KOPT-K1 (cell line): ENCODE data around the gene PDE4C.
A peak's percentile ranks its signal among the peaks of the same experiment; 100 is the strongest.
"Not testable (repeated sequence)": the region's sequence is repeated elsewhere in the genome, so short reads cannot be mapped to it uniquely, and the experiment has no call there.

Source experiments
- H3K27ac ChIP-seq: fragments of 200-600 bp; sonication (generic); 2 replicates; pipeline ENCODE4 v1.5.1; 2016; ENCODE audit warnings: antibody characterized with exemption, mild to moderate bottlenecking, low read depth, low read length; ENCODE audit not compliant: poor library complexity, severe bottlenecking
- H3K36me3 ChIP-seq: fragments of 200-600 bp; sonication (generic); 2 replicates; pipeline ENCODE4 v1.5.1; 2017; ENCODE audit warnings: antibody characterized with exemption, mild to moderate bottlenecking, low read length, moderate library complexity; ENCODE audit not compliant: insufficient read depth
- H3K9me3 ChIP-seq: fragments of 200-600 bp; sonication (generic); 2 replicates; pipeline ENCODE4 v1.5.1; 2017; ENCODE audit warnings: antibody characterized with exemption, low read length, mild to moderate bottlenecking; ENCODE audit not compliant: insufficient read depth, poor library complexity, severe bottlenecking

The PDE4C gene

GRCh38 chr19:18219911-18220631 lies 6.2 kb downstream of the PDE4C start:
- Histone ChIP-seq H3K36me3 (no peaks in the 10 kb centered on the region), H3K9me3 (no peaks in the 10 kb centered on the region), H3K27ac (no peak overlapping the region)

- Histone ChIP-seq H3K9me3 (no peaks in the 10 kb centered on the region), H3K27ac (no peak overlapping the region)
Observed at GRCh38 chr19:18218600-18218999, 7.6 kb downstream of the PDE4C start.

GRCh38 chr19:18218159-18218558 lies 8.1 kb downstream of the PDE4C start:
- Histone ChIP-seq H3K9me3 (no peaks in the 10 kb centered on the region), H3K27ac (no peak overlapping the region), H3K36me3 (no peaks in the 10 kb centered on the region)

More at GRCh38 chr19:18218600-18218999, 7.6 kb downstream of the PDE4C start:
- H3K36me3 ChIP-seq = no peaks in the 10 kb centered on the region

- H3K27ac ChIP-seq = no peak overlapping the region
- H3K9me3 ChIP-seq = no peaks in the 10 kb centered on the region
- H3K36me3 ChIP-seq = no peaks in the 10 kb centered on the region
Observed at GRCh38 chr19:18216789-18217188, 9.4 kb downstream of the PDE4C start.

- Histone ChIP-seq H3K9me3 (no peaks in the 10 kb centered on the region), H3K27ac (no peak overlapping the region), H3K36me3 (no peaks in the 10 kb centered on the region)
Observed at GRCh38 chr19:18214779-18215433, 11.3 kb downstream of the PDE4C start.

- no peaks in the 10 kb centered on the region for H3K36me3 ChIP-seq
- H3K27ac ChIP-seq = no peak overlapping the region
- H3K9me3 ChIP-seq = no peaks in the 10 kb centered on the region
Observed at GRCh38 chr19:18211683-18212082, 14.6 kb downstream of the PDE4C start.

- H3K36me3 ChIP-seq, H3K9me3 ChIP-seq, H3K27ac ChIP-seq: not testable (repeated sequence)
Observed at GRCh38 chr19:18209912-18210311, 16.3 kb downstream of the PDE4C start.

- H3K9me3 ChIP-seq = no peaks in the 10 kb centered on the region
- no peaks in the 10 kb centered on the region for H3K36me3 ChIP-seq
- H3K27ac ChIP-seq = no peak overlapping the region
Observed at GRCh38 chr19:18208098-18208951, 17.9 kb downstream of the PDE4C start.

- Histone ChIP-seq H3K27ac (no peak overlapping the region), H3K36me3 (no peaks in the 10 kb centered on the region), H3K9me3 (no peaks in the 10 kb centered on the region)
Observed at GRCh38 chr19:18206018-18206417, 20.2 kb downstream of the PDE4C start.

- Histone ChIP-seq H3K9me3 (no peaks in the 10 kb centered on the region), H3K36me3 (no peaks in the 10 kb centered on the region), H3K27ac (peak overlapping the region; percentile 57)
Observed at GRCh38 chr19:18205200-18205892, 20.9 kb downstream of the PDE4C start.

GRCh38 chr19:18204394-18205199 lies 21.6 kb downstream of the PDE4C start:
- no peaks in the 10 kb centered on the region for H3K36me3 ChIP-seq

GRCh38 chr19:18203863-18204393 lies 22.3 kb downstream of the PDE4C start, which contains the start of gene RAB3A:
Gene RAB3A, minus strand, starts transcription at chr19:18204042. Its CDS starts 1,302 bp downstream, at chr19:18202740.
- Histone ChIP-seq H3K9me3 (no peaks in the 10 kb centered on the region), H3K27ac (peak within 1 kb of the TSS; percentile 57), H3K36me3 (peaks cover 6% of the 10 kb centered on the region; the same call in 1 of the 2 replicates)

More at GRCh38 chr19:18204394-18205199, 21.6 kb downstream of the PDE4C start:
- Histone ChIP-seq H3K27ac (peak overlapping the region; percentile 57), H3K9me3 (no peaks in the 10 kb centered on the region)

GRCh38 chr19:18203408-18203862 lies 22.8 kb downstream of the PDE4C start:
- Histone ChIP-seq H3K9me3 (no peaks in the 10 kb centered on the region), H3K36me3 (peaks cover 10% of the 10 kb centered on the region; the same call in 1 of the 2 replicates), H3K27ac (peak overlapping the region; percentile 22)
